AG09319 (cell line): ENCODE measurements around the gene C3orf70.

Source experiments
- DNase-seq: peaks from one replicate; pipeline ENCODE4 v3.0.0-alpha.2; 2010; ENCODE audit warnings: low read depth; ENCODE audit errors: extremely low read depth
- CTCF ChIP-seq: IDR thresholded peaks from 2 replicates; pipeline ENCODE4 v1.5.1; 2011; ENCODE audit warnings: low read depth, mild to moderate bottlenecking, inconsistent platforms, low read length, moderate library complexity

C3orf70 gene

GRCh38 chr3:185161761-185162160, 8.9 kb upstream of the C3orf70 start:
- TF ChIP-seq CTCF, result no peak
- no peak for DNase-seq

GRCh38 chr3:185157347-185157746, 4.5 kb upstream of the C3orf70 start:
- DNase-seq, result no peak
- TF ChIP-seq CTCF, result no peak

- no peak for TF ChIP-seq CTCF
- DNase-seq, result no peak
Measured at GRCh38 chr3:185155678-185156077, 2.8 kb upstream of the C3orf70 start.

GRCh38 chr3:185153861-185154629, 1.2 kb upstream of the C3orf70 start:
- no peak for TF ChIP-seq CTCF
- DNase-seq, result no peak

- no peak for DNase-seq
Measured at GRCh38 chr3:185153171-185153771, 411 bp upstream of the C3orf70 start.

GRCh38 chr3:185151964-185152409, 873 bp downstream of the C3orf70 start:
- no peak for TF ChIP-seq CTCF
- DNase-seq, result no peak

More at GRCh38 chr3:185153171-185153771, 411 bp upstream of the C3orf70 start:
- no peak for TF ChIP-seq CTCF
